Lower leg skin (tissue), 4 donors: ENCODE measurements around the gene EIF4E. TPM values are rescaled to one million over a fixed set of nuclear protein-coding genes. Genes with fewer than 3 reads are reported as not detected.
"Not testable (repeated sequence)": the region's sequence is repeated elsewhere in the genome, so short reads cannot be mapped to it uniquely, and the experiment has no call there.

ENCODE experiments used
- DNase-seq, 2 donors: peaks; one replicate each; pipeline ENCODE4 v3.0.0-alpha.2; 2019; ENCODE audit warnings: low spot score in 2 of 2
- H3K4me3 ChIP-seq: fragments of 200-600 bp; sonication (generic); 2 replicates; pipeline ENCODE4 v1.5.1; 2017; ENCODE audit warnings: mild to moderate bottlenecking, low read depth; ENCODE audit not compliant: poor library complexity, severe bottlenecking
- CTCF ChIP-seq, 3 donors: fragments of 450-650 bp; IDR thresholded peaks; one replicate each; pipeline ENCODE4 v1.5.1; 2016; ENCODE audit warnings: antibody characterized with exemption in 3 of 3, mild to moderate bottlenecking in 3 of 3, moderate library complexity in 2 of 3
- POLR2A ChIP-seq, 2 donors: fragments of 450-650 bp; IDR thresholded peaks; one replicate each; pipeline ENCODE4 v1.6.1; 2016 to 2017; ENCODE audit warnings: antibody characterized with exemption in 2 of 2, mild to moderate bottlenecking in 1 of 2, moderate library complexity in 1 of 2
- WGBS, 2 donors: methylation state at CpG; one replicate each; pipeline ENCODE4 v1.1.5; 2018; 5-methylcytosine and 5-hydroxymethylcytosine counted together
- intact Hi-C: fragments of 100-400 bp; cut with DNase I; formaldehyde crosslinking; loops from one replicate; pipeline ENCODE4 v1.15.0; 2023; ENCODE audit warnings: low total_unique reads
- total RNA-seq, 4 donors: library from RNA; depleted of rRNA; stranded (reverse); fragments of >200 nt; gene quantifications; one replicate each; pipeline ENCODE4 v1.1.0, GENCODE V29; 2016

EIF4E gene
- total RNA-seq, 4 donors from 2014 or later: 41.9 to 76.5 (median 61.5) TPM

GRCh38 chr4:98879515-98879914 is 49.4 kb downstream of the EIF4E start:
- DNase-seq: no peak

DNA sequence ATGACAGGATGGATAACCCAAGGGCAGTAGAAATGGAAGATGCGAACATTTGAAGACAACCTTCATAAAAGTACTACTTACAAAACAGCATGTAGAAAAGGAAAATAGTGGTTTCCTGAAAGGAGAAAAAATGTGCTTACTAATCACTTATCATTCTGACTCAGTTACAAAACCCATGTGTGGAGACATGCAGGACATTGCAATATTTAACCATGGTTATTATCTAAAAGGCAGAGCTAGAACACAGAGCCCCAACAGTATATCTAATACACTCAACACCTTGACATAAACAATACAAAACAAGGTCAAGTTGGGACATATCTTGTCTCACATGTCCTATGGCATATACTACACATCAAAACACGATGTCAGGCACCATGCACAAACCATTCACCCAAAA is 55.9 kb downstream of the EIF4E start:
- no peak for DNase-seq
- no peak for TF ChIP-seq CTCF (IDR thresholded peaks at IDR 0.05)
- TF ChIP-seq POLR2A (IDR thresholded peaks at IDR 0.05): no peak
- no peak overlapping the region for H3K4me3 ChIP-seq
- 80 to 90% methylated on average over 2 of the region's 2 CpGs for WGBS, 2 donors
- intact Hi-C loops: no loop called here

More at GRCh38 chr4:98879515-98879914, 49.4 kb downstream of the EIF4E start:
- TF ChIP-seq POLR2A (IDR thresholded peaks at IDR 0.05): no peak
- no peak for TF ChIP-seq CTCF (IDR thresholded peaks at IDR 0.05)
- no peak overlapping the region for H3K4me3 ChIP-seq
- intact Hi-C loops: no loop called here

DNA sequence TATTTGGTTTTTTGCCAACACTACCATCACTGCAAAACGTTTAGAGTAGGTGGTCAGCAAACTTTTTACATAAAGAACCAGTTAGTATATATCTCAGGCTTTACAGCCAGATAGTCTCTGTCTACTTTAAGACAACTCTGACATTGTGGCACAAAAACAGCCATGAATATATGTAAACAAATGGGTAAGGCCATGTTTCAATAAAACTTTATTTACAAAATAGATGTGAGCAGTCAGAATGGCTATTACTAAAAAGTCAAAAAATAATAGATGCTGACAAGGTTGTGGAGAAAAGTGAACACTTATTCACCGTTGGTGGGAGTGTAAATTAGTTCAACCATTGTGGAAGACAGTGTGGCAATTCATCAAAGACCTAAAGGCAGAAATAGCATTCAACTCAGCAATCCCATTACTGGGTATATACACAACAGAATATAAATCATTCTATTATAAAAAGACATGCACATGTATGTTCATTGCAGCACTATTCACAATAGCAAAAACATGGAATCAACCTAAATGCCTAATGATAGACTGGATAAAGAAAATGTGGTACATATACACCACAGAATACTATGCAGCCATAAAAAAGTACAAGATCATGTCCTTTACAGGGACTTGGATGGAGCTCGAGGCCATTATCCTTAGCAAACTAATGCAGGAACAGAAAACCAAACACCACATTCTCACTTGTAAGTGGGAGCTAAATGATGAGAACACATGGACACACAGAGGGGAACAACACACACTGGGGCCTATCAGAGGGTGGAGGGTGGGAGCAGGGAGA is 56.6 kb downstream of the EIF4E start:
- H3K4me3 ChIP-seq, intact Hi-C loops, DNase-seq: not testable (repeated sequence)
- WGBS, 2 donors: 74% methylated on average over 3 of the region's 3 CpGs

DNA sequence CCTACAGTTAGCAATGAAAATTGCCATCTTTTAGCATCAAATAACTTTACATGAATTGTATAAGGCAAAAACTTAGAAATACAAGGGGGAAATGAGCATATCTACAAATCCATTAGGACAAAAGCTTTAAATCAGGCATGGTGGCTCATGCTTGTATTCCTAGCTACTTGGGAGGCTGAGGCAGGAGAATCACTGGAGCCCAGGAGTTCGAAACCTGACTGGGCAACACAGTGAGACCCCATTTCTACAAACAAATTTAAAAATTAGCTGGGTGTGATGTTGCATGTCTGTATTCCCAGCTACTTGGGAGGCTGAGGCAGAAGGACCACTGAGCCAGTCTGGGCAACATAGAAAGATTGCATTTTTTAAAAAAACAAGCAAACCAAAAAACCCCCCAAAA is 61.3 kb downstream of the EIF4E start:
- TF ChIP-seq POLR2A (IDR thresholded peaks at IDR 0.05) (no peak), CTCF (IDR thresholded peaks at IDR 0.05) (no peak)
- intact Hi-C loops: no loop called here
- DNase-seq: no peak
- no peak overlapping the region for H3K4me3 ChIP-seq
- WGBS, 2 donors: 80 to 92% methylated on average over 1 of the region's 1 CpG

DNA sequence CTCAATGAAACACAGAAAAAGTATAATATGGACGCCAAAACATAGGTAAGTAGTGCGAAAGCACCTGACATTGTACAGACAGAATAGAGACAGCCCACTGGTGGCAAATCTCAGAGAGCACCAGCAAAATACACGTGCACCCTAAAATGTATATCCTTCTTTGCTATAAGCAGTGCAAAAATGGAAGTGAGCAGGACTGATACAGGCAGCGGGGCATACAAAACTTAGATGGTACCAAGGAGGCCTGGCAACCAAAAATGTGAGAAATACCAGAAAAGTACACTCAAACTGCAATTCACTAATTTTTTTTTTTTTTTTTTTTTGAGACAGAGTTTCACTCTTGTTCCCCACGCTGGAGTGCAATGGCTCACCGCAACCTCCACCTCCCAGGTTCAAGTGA is 63.9 kb downstream of the EIF4E start:
- TF ChIP-seq POLR2A (IDR thresholded peaks at IDR 0.05) (no peak), CTCF (IDR thresholded peaks at IDR 0.05) (no peak)
- intact Hi-C loops: no loop called here
- no peak for DNase-seq
- WGBS, 2 donors: 89 to 95% methylated on average over 6 of the region's 6 CpGs
- no peak overlapping the region for H3K4me3 ChIP-seq

- intact Hi-C loops: no loop called here
- 68% methylated on average over 7 of the region's 7 CpGs for WGBS, 2 donors
- no peak for TF ChIP-seq POLR2A (IDR thresholded peaks at IDR 0.05)
- no peak for TF ChIP-seq CTCF (IDR thresholded peaks at IDR 0.05)
- DNase-seq: no peak
- no peak overlapping the region for H3K4me3 ChIP-seq
These were observed 64.4 kb downstream of the EIF4E start for GRCh38 chr4:98864560-98864959.
